Measurements from ENCODE around the gene ZFAND5.

- TF ChIP-seq POLR2A (IDR thresholded peaks at IDR 0.05) (no peak), POLR2AphosphoS5 (IDR thresholded peaks at IDR 0.05) (no peak)
- TF ChIP-seq, protein P1, sequence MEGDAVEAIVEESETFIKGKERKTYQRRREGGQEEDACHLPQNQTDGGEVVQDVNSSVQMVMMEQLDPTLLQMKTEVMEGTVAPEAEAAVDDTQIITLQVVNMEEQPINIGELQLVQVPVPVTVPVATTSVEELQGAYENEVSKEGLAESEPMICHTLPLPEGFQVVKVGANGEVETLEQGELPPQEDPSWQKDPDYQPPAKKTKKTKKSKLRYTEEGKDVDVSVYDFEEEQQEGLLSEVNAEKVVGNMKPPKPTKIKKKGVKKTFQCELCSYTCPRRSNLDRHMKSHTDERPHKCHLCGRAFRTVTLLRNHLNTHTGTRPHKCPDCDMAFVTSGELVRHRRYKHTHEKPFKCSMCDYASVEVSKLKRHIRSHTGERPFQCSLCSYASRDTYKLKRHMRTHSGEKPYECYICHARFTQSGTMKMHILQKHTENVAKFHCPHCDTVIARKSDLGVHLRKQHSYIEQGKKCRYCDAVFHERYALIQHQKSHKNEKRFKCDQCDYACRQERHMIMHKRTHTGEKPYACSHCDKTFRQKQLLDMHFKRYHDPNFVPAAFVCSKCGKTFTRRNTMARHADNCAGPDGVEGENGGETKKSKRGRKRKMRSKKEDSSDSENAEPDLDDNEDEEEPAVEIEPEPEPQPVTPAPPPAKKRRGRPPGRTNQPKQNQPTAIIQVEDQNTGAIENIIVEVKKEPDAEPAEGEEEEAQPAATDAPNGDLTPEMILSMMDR (IDR thresholded peaks at IDR 0.05): no peak
These were observed 58.2 kb downstream of the ZFAND5 start for GRCh38 chr9:72306761-72307160.

Measured in prostate gland (tissue), 2 donors.